ENCODE measurements around the gene VPS52. TPM values are rescaled to one million over a fixed set of nuclear protein-coding genes. Genes with fewer than 3 reads are reported as not detected.

VPS52 gene
- total RNA-seq, 1 experiment from 2014 or later: 46.2 TPM

GRCh38 chr6:33203443-33204164, 68.1 kb downstream of the VPS52 start:
- H3K27me3 ChIP-seq (ENCODE audit: insufficient read depth, low read depth): no peaks in the 10 kb centered on the region
- ChIA-PET POLR2A (ENCODE audit: unreplicated experiment) (no interaction called here), CTCF (interaction anchor here (0.6 kb wide), 1 partner anchor 237 kb away, joined by 3 read pairs; no protein-coding TSS in a partner anchor)
- no peak overlapping the region for H3K27ac ChIP-seq
- no peak overlapping the region for H2AFZ ChIP-seq
- H3K36me3 ChIP-seq (ENCODE audit: low read depth): peaks cover 21% of the 10 kb centered on the region
- H4K20me1 ChIP-seq (ENCODE audit: insufficient read depth): peaks cover 6% of the 10 kb centered on the region
- intact Hi-C loops (cut with micrococcal nuclease; ENCODE audit: unreplicated experiment): loop anchor here (5.0 to 10.0 kb wide), 3 partner anchors 71 to 574 kb away; partner anchors contain the start of genes B3GALT4, CUTA, PHF1 and RPS18
- TF ChIP-seq CTCF (conservative IDR thresholded peaks at IDR 0.05): no peak
- no peak for TF ChIP-seq EZH2 (IDR thresholded peaks at IDR 0.05; ENCODE audit: low read depth)
- H3K4me2 ChIP-seq: peak overlapping the region; percentile 88
- peaks cover 45% of the 10 kb centered on the region for H3K79me2 ChIP-seq (ENCODE audit: low read depth)
- H3K9me3 ChIP-seq (ENCODE audit: insufficient read depth, low read depth): no peaks in the 10 kb centered on the region
- H3K9me2 ChIP-seq (ENCODE audit: insufficient read depth): no peaks in the 10 kb centered on the region
- no peak overlapping the region for H3K4me3 ChIP-seq
- H3F3A ChIP-seq (ENCODE audit: insufficient read depth, low read depth): peaks cover 38% of the 10 kb centered on the region; the same call in 1 of the 2 replicates
- BruUV-seq (replicated peaks): no TSS peak
- no peak for DNase-seq
- H3K4me1 ChIP-seq (replicated peaks; ENCODE audit: insufficient read depth): peaks cover 45% of the 10 kb centered on the region

- Histone ChIP-seq H3K36me3 (ENCODE audit: low read depth) (peaks cover 21% of the 10 kb centered on the region), H3K9me2 (ENCODE audit: insufficient read depth) (no peaks in the 10 kb centered on the region), H3K4me1 (replicated peaks; ENCODE audit: insufficient read depth) (peaks cover 45% of the 10 kb centered on the region), H3K4me2 (peak overlapping the region; percentile 93; the same call in 1 of the 2 replicates), H4K20me1 (ENCODE audit: insufficient read depth) (peaks cover 10% of the 10 kb centered on the region), H2AFZ (no peak overlapping the region), H3F3A (ENCODE audit: insufficient read depth, low read depth) (peaks cover 37% of the 10 kb centered on the region; the same call in 1 of the 2 replicates), H3K9me3 (ENCODE audit: insufficient read depth, low read depth) (no peaks in the 10 kb centered on the region), H3K79me2 (ENCODE audit: low read depth) (peaks cover 53% of the 10 kb centered on the region), H3K4me3 (no peak overlapping the region), H3K27ac (no peak overlapping the region), H3K27me3 (ENCODE audit: insufficient read depth, low read depth) (no peaks in the 10 kb centered on the region)
- intact Hi-C loops (cut with micrococcal nuclease; ENCODE audit: unreplicated experiment): loop anchor here (5.0 to 10.0 kb wide), 3 partner anchors 72 to 575 kb away; partner anchors contain the start of genes B3GALT4, CUTA, PHF1 and RPS18
- TF ChIP-seq CTCF (conservative IDR thresholded peaks at IDR 0.05) (no peak), EZH2 (IDR thresholded peaks at IDR 0.05; ENCODE audit: low read depth) (no peak)
- no peak for DNase-seq
- BruUV-seq (replicated peaks): no TSS peak
- ChIA-PET POLR2A (ENCODE audit: unreplicated experiment) (no interaction called here), CTCF (interaction anchor here (0.6 kb wide), 1 partner anchor 236 kb away, joined by 3 read pairs; no protein-coding TSS in a partner anchor)
Observed at GRCh38 chr6:33202799-33203198, 68.9 kb downstream of the VPS52 start.

GRCh38 chr6:33201935-33202334, 69.7 kb downstream of the VPS52 start:
- Histone ChIP-seq H3K4me1 (replicated peaks; ENCODE audit: insufficient read depth) (peaks cover 38% of the 10 kb centered on the region), H3K36me3 (ENCODE audit: low read depth) (peaks cover 29% of the 10 kb centered on the region), H3K4me3 (peak overlapping the region; percentile 62), H3K79me2 (ENCODE audit: low read depth) (peaks cover 57% of the 10 kb centered on the region), H3F3A (ENCODE audit: insufficient read depth, low read depth) (peaks cover 40% of the 10 kb centered on the region; the same call in 1 of the 2 replicates), H3K9me2 (ENCODE audit: insufficient read depth) (no peaks in the 10 kb centered on the region), H2AFZ (no peak overlapping the region), H3K9me3 (ENCODE audit: insufficient read depth, low read depth) (no peaks in the 10 kb centered on the region), H3K4me2 (peak overlapping the region; percentile 93), H4K20me1 (ENCODE audit: insufficient read depth) (peaks cover 15% of the 10 kb centered on the region), H3K27ac (no peak overlapping the region), H3K27me3 (ENCODE audit: insufficient read depth, low read depth) (no peaks in the 10 kb centered on the region)
- TF ChIP-seq EZH2 (IDR thresholded peaks at IDR 0.05; ENCODE audit: low read depth): no peak
- no peak for TF ChIP-seq CTCF (conservative IDR thresholded peaks at IDR 0.05)
- DNase-seq: no peak
- BruUV-seq (replicated peaks): no TSS peak
- intact Hi-C loops (cut with micrococcal nuclease; ENCODE audit: unreplicated experiment): loop anchor here (2.0 to 10.0 kb wide), 5 partner anchors 47 to 575 kb away; partner anchors contain the start of genes B3GALT4, CUTA, PHF1 and RGL2
- ChIA-PET POLR2A (ENCODE audit: unreplicated experiment) (no interaction called here), CTCF (no interaction called here)
